ENCODE measurements around the gene TIAL1. TPM values are rescaled to one million over a fixed set of nuclear protein-coding genes. Genes with fewer than 3 reads are reported as not detected.
A peak's percentile ranks its signal among the peaks of the same experiment; 100 is the strongest.

The TIAL1 gene
- total and polyA plus RNA-seq, 2 of the 4 experiments (the other 2 are of a cell fraction): 28.0 to 83.5 TPM

GRCh38 chr10:119523895-119524719 is 72.7 kb downstream of the TIAL1 start:
- H2AK9ac ChIP-seq (replicated peaks; ENCODE audit: low read depth, low read length, poor library complexity): peak overlapping the region; percentile 45
- WGBS, 2 experiments (ENCODE audit: extremely low coverage in 2 of 2, insufficient read length in 1 of 2): 97% methylated on average over 5 of the region's 19 CpGs; no CpG with 5 or more reads in 1 of the 2 experiments
- H3K27ac ChIP-seq (ENCODE audit: insufficient read depth, low read length): no peak overlapping the region
- H3K79me1 ChIP-seq (ENCODE audit: low read depth in 1 of 2, low read length in 2 of 2): peaks cover 25 to 84% of the 10 kb centered on the region in 2 experiments
- H2BK20ac ChIP-seq (ENCODE audit: low read depth, low read length): peak overlapping the region; percentile 42
- no peak overlapping the region for H3K18ac ChIP-seq (ENCODE audit: low read depth, low read length)
- no peak overlapping the region for H3K4me2 ChIP-seq (ENCODE audit: low read depth, low read length)
- in situ Hi-C loops (cut with MboI; ENCODE audit: low sequenced_read_pairs): no loop called here
- no peak overlapping the region for H3K23ac ChIP-seq (ENCODE audit: low read depth, low read length)
- H4K5ac ChIP-seq (ENCODE audit: low read depth, low read length): no peak overlapping the region; the same call in 1 of the 2 replicates
- no peak for TF ChIP-seq NFE2L2 (IDR thresholded peaks at IDR 0.05; ENCODE audit: low read depth, low read length)
- TF ChIP-seq FOS (IDR thresholded peaks at IDR 0.05; ENCODE audit: low read depth, low read length): no peak
- TF ChIP-seq MAZ (IDR thresholded peaks at IDR 0.05; ENCODE audit: borderline replicate concordance, low read depth, low read length): no peak
- TF ChIP-seq RFX5 (IDR thresholded peaks at IDR 0.05; ENCODE audit: low read depth, low read length): no peak
- TF ChIP-seq CHD1 (IDR thresholded peaks at IDR 0.05; ENCODE audit: low read depth, low read length): no peak
- no peak for TF ChIP-seq RCOR1 (IDR thresholded peaks at IDR 0.05; ENCODE audit: insufficient replicate concordance, low read length)
- no peak for TF ChIP-seq USF2 (IDR thresholded peaks at IDR 0.05; ENCODE audit: low read depth, low read length)
- no peak for TF ChIP-seq RAD21 (IDR thresholded peaks at IDR 0.05; ENCODE audit: low read length)
- TF ChIP-seq ELK1 (IDR thresholded peaks at IDR 0.05; ENCODE audit: borderline replicate concordance, low read depth, low read length): no peak
- no peak for TF ChIP-seq MXI1 (IDR thresholded peaks at IDR 0.05; ENCODE audit: borderline replicate concordance, low read depth, low read length)
- TF ChIP-seq BHLHE40 (IDR thresholded peaks at IDR 0.05; ENCODE audit: low read depth, low read length): no peak
- no peak for TF ChIP-seq MAFK (IDR thresholded peaks at IDR 0.05; ENCODE audit: low read depth, low read length)
- TF ChIP-seq POLR2A (IDR thresholded peaks at IDR 0.05; ENCODE audit: low read depth, low read length): no peak
- TF ChIP-seq CEBPB (IDR thresholded peaks at IDR 0.05; ENCODE audit: low read depth, low read length): no peak
- H2BK15ac ChIP-seq (ENCODE audit: low read depth, low read length): peak overlapping the region; percentile 67; the same call in 2 of the 3 replicates
- H3K9ac ChIP-seq (ENCODE audit: low read depth, low read length): no peak overlapping the region
- peaks cover 40% of the 10 kb centered on the region for H3K36me3 ChIP-seq (ENCODE audit: control insufficient read depth, insufficient read depth, low read length)
- H2AK5ac ChIP-seq (ENCODE audit: low read depth, low read length): peak overlapping the region; percentile 75; the same call in 1 of the 2 replicates
- H3K27me3 ChIP-seq (ENCODE audit: control insufficient read depth, insufficient read depth, low read length): no peaks in the 10 kb centered on the region
- H4K20me1 ChIP-seq (ENCODE audit: insufficient read depth, low read length): peaks cover 15% of the 10 kb centered on the region; the same call in 1 of the 2 replicates
- no peak overlapping the region for H2AFZ ChIP-seq (replicated peaks; ENCODE audit: low read length, poor library complexity)
- peak overlapping the region; percentile 67 for H3K4ac ChIP-seq (ENCODE audit: low read depth, low read length)
- H3K56ac ChIP-seq (ENCODE audit: extremely low read depth, insufficient read depth, low read length): no peak overlapping the region
- no peak for DNase-seq
- intact Hi-C loops (cut with micrococcal nuclease): no loop called here
- peak overlapping the region; percentile 16 for H2BK120ac ChIP-seq (ENCODE audit: low read depth, low read length)
- ChIA-PET POLR2A (ENCODE audit: unreplicated experiment) (no interaction called here), CTCF (no interaction called here)
- no peak overlapping the region for H3K4me3 ChIP-seq (ENCODE audit: insufficient read depth, low read depth, low read length)
- no peak overlapping the region for H3K14ac ChIP-seq (replicated peaks; ENCODE audit: low read depth, low read length)
- dilution Hi-C loops (cut with HindIII; ENCODE audit: low sequenced_read_pairs, unreplicated experiment): no loop called here
- H3K4me1 ChIP-seq (ENCODE audit: control insufficient read depth, insufficient read depth, low read length): peaks cover 25% of the 10 kb centered on the region
- H3K9me1 ChIP-seq (ENCODE audit: insufficient read depth, low read length): peaks cover 41% of the 10 kb centered on the region
- H4K8ac ChIP-seq (ENCODE audit: low read depth in 2 of 2, low read length in 2 of 2): no peak overlapping the region; a peak in 1 of 4 replicates
- ATAC-seq (ENCODE audit: low read depth): no peak
- BruUV-seq (replicated peaks): no TSS peak
- no peaks in the 10 kb centered on the region for H3K9me3 ChIP-seq (ENCODE audit: control insufficient read depth, insufficient read depth, low read length)
- H2BK5ac ChIP-seq (ENCODE audit: low read depth, low read length, poor library complexity, severe bottlenecking): no peak overlapping the region
- peak overlapping the region; percentile 34 for H4K91ac ChIP-seq (ENCODE audit: insufficient read depth, low read depth, low read length)

All from IMR-90 (cell line).